Activated CD4-positive, alpha-beta memory T cell treated with anti-CD3 and anti-CD28 coated beads, Interleukin-2, amount 10 ng/mL, durations not matched to agents 7 days and 5 days (primary cell): ENCODE measurements around the gene NKPD1. TPM values are rescaled to one million over a fixed set of nuclear protein-coding genes. Genes with fewer than 3 reads are reported as not detected.

Experiments used
- CTCF ChIA-PET: fragments of 350-600 bp; sonication (Branson Sonifier 250); formaldehyde crosslinking; loops from one replicate; lab custom pipeline; 2021; ENCODE audit warnings: antibody characterized with exemption, inconsistent platforms; lab: Charles Lee
- POLR2A ChIA-PET: fragments of 350-600 bp; sonication (Branson Sonifier 250); formaldehyde crosslinking; loops from one replicate; lab custom pipeline; 2021; ENCODE audit warnings: antibody characterized with exemption; lab: Charles Lee
- DNase-seq: peaks from one replicate; pipeline ENCODE4 v3.0.0-alpha.2; 2020
- H3K27ac Mint-ChIP-seq: one replicate; pipeline ENCODE4 v1.8.0; 2021; ENCODE audit warnings: mild to moderate bottlenecking, mixed read lengths
- H3K27me3 Mint-ChIP-seq: one replicate; pipeline ENCODE4 v1.8.0; 2021; ENCODE audit warnings: mixed read lengths
- H3K36me3 Mint-ChIP-seq: one replicate; pipeline ENCODE4 v1.8.0; 2021; ENCODE audit warnings: low read depth, mixed read lengths
- H3K4me1 Mint-ChIP-seq: one replicate; pipeline ENCODE4 v1.8.0; 2021; ENCODE audit warnings: mixed read lengths
- H3K4me3 Mint-ChIP-seq: one replicate; pipeline ENCODE4 v1.8.0; 2021; ENCODE audit warnings: mild to moderate bottlenecking, mixed read lengths
- H3K9me3 Mint-ChIP-seq: one replicate; pipeline ENCODE4 v1.8.0; 2021; ENCODE audit warnings: mixed read lengths
- total RNA-seq, 2 experiments: library from RNA; stranded (reverse); gene quantifications; one replicate each; pipeline ENCODE4 v1.2.3, GENCODE V29; 2021

The NKPD1 gene
- total RNA-seq, 2 experiments from 2014 or later = 0.10 to 0.15 TPM

GRCh38 chr19:45115809-45116615 is 44.8 kb downstream of the NKPD1 start:
- H3K36me3 Mint-ChIP-seq = no peaks in the 10 kb centered on the region
- DNase-seq = no peak
- H3K27me3 Mint-ChIP-seq = no peaks in the 10 kb centered on the region
- H3K4me3 Mint-ChIP-seq = no peak overlapping the region
- H3K27ac Mint-ChIP-seq = no peak overlapping the region
- CTCF ChIA-PET = no interaction called here
- POLR2A ChIA-PET = interaction anchor here (2.7 kb wide), 1 partner anchor 24 kb away, joined by 10 read pairs; the partner anchor contains the start of gene PPP1R37
- peaks cover 32% of the 10 kb centered on the region for H3K4me1 Mint-ChIP-seq
- H3K9me3 Mint-ChIP-seq = no peaks in the 10 kb centered on the region

GRCh38 chr19:45114116-45114515 is 46.7 kb downstream of the NKPD1 start:
- POLR2A ChIA-PET = interaction anchor here (1.0 kb wide), 1 partner anchor 35 kb away, joined by 3 read pairs; the partner anchor contains the start of gene GEMIN7

GRCh38 chr19:45113628-45114027 is 47.2 kb downstream of the NKPD1 start:
- H3K27ac Mint-ChIP-seq = no peak overlapping the region
- no peaks in the 10 kb centered on the region for H3K9me3 Mint-ChIP-seq
- H3K36me3 Mint-ChIP-seq = no peaks in the 10 kb centered on the region
- no peaks in the 10 kb centered on the region for H3K27me3 Mint-ChIP-seq
- ChIA-PET CTCF (interaction anchor here (0.5 to 1.4 kb wide), 2 partner anchors 21 to 1459 kb away, joined by 3 to 4 read pairs; no protein-coding TSS in a partner anchor), POLR2A (interaction anchor here (1.0 to 1.3 kb wide), 2 partner anchors 21 to 35 kb away, joined by 3 to 6 read pairs; partner anchors contain the start of genes GEMIN7 and PPP1R37)
- no peak for DNase-seq
- H3K4me3 Mint-ChIP-seq = no peak overlapping the region
- peaks cover 27% of the 10 kb centered on the region for H3K4me1 Mint-ChIP-seq

More at GRCh38 chr19:45114116-45114515, 46.7 kb downstream of the NKPD1 start:
- H3K27ac Mint-ChIP-seq = no peak overlapping the region
- no peaks in the 10 kb centered on the region for H3K9me3 Mint-ChIP-seq
- DNase-seq = no peak
- H3K36me3 Mint-ChIP-seq = no peaks in the 10 kb centered on the region
- H3K4me3 Mint-ChIP-seq = no peak overlapping the region
- H3K27me3 Mint-ChIP-seq = no peaks in the 10 kb centered on the region
- CTCF ChIA-PET = interaction anchor here (1.4 kb wide), 1 partner anchor 22 kb away, joined by 3 read pairs; no protein-coding TSS in a partner anchor
- peaks cover 29% of the 10 kb centered on the region for H3K4me1 Mint-ChIP-seq

- DNase-seq = no peak
- Mint-ChIP-seq H3K27ac (no peak overlapping the region), H3K27me3 (no peaks in the 10 kb centered on the region), H3K36me3 (no peaks in the 10 kb centered on the region), H3K4me3 (no peak overlapping the region), H3K4me1 (peaks cover 25% of the 10 kb centered on the region), H3K9me3 (no peaks in the 10 kb centered on the region)
- ChIA-PET CTCF (no interaction called here), POLR2A (interaction anchor here (1.3 kb wide), 2 partner anchors 11 to 20 kb away, joined by 3 to 6 read pairs; partner anchors contain the start of gene PPP1R37)
These were observed 48.5 kb downstream of the NKPD1 start for GRCh38 chr19:45112111-45112827.

Other genes with a start within 250 kb of the NKPD1 start
- 1 to 10 TPM in 1 of 2 experiments, under 1 TPM in 1; 0.78 to 2.3 TPM for gene APOC1, start 246.4 kb downstream of the NKPD1 start, total RNA-seq
- not detected for gene APOC4, start 218.7 kb downstream of the NKPD1 start, total RNA-seq
- gene APOC2, start 214.9 kb downstream of the NKPD1 start, total RNA-seq = not detected
- 10 to 100 TPM; 66.9 to 68.6 TPM for gene CLPTM1, start 205.6 kb downstream of the NKPD1 start, total RNA-seq
- 10 to 100 TPM; 32.6 to 33.5 TPM for gene RELB, start 159.5 kb downstream of the NKPD1 start, total RNA-seq
- 10 to 100 TPM; 84.3 to 88.0 TPM for gene CLASRP, start 121.9 kb downstream of the NKPD1 start, total RNA-seq
- gene ZNF296, start 84.5 kb downstream of the NKPD1 start, total RNA-seq = 1 to 10 TPM; 5.4 to 5.9 TPM
- 10 to 100 TPM; 31.7 to 35.5 TPM for gene GEMIN7, start 81.7 kb downstream of the NKPD1 start, total RNA-seq
- gene PPP1R37, start 67.8 kb downstream of the NKPD1 start, total RNA-seq = 10 to 100 TPM; 16.3 to 16.4 TPM
- gene TRAPPC6A, start 17.3 kb upstream of the NKPD1 start, total RNA-seq = 10 to 100 TPM; 64.4 to 65.0 TPM
- gene BLOC1S3, start 17.8 kb upstream of the NKPD1 start, total RNA-seq = 10 to 100 TPM; 16.3 to 20.4 TPM
- not detected for gene EXOC3L2, start 84.4 kb upstream of the NKPD1 start, total RNA-seq
- 10 to 100 TPM; 26.9 to 33.3 TPM for gene MARK4, start 90.3 kb upstream of the NKPD1 start, total RNA-seq
- gene CKM, start 161.9 kb upstream of the NKPD1 start, total RNA-seq = not detected
- gene KLC3, start 179.8 kb upstream of the NKPD1 start, total RNA-seq = not detected
- 10 to 100 TPM; 19.0 to 20.0 TPM for gene ERCC2, start 209.6 kb upstream of the NKPD1 start, total RNA-seq
- gene PPP1R13L, start 244.1 kb upstream of the NKPD1 start, total RNA-seq = 10 to 100 TPM; 13.0 to 18.9 TPM
- 1 to 10 TPM; 3.6 to 3.8 TPM for gene POLR1G, start 245.7 kb upstream of the NKPD1 start, total RNA-seq